Neuron (in vitro differentiated cells): Measurements from ENCODE around the gene MRPL36.

Source experiments
- H2AFZ ChIP-seq: one replicate; pipeline ENCODE4 v1.6.1; 2013; ENCODE audit warnings: low read depth, mild to moderate bottlenecking, inconsistent platforms, low read length, moderate library complexity
- H3K27me3 ChIP-seq: one replicate; pipeline ENCODE4 v1.6.1; 2013; ENCODE audit warnings: low read length; ENCODE audit not compliant: insufficient read depth
- H3K36me3 ChIP-seq: one replicate; pipeline ENCODE4 v1.6.1; 2013; ENCODE audit warnings: low read length; ENCODE audit not compliant: insufficient read depth
- H3K4me1 ChIP-seq: one replicate; pipeline ENCODE4 v1.6.1; 2013; ENCODE audit warnings: low read length; ENCODE audit not compliant: insufficient read depth
- H3K4me3 ChIP-seq: 2 replicates; pipeline ENCODE4 v1.5.1; 2013; ENCODE audit warnings: mild to moderate bottlenecking, low read length, moderate library complexity
- H3K9me3 ChIP-seq: one replicate; pipeline ENCODE4 v1.6.1; 2013; ENCODE audit warnings: low read length

The MRPL36 gene

DNA sequence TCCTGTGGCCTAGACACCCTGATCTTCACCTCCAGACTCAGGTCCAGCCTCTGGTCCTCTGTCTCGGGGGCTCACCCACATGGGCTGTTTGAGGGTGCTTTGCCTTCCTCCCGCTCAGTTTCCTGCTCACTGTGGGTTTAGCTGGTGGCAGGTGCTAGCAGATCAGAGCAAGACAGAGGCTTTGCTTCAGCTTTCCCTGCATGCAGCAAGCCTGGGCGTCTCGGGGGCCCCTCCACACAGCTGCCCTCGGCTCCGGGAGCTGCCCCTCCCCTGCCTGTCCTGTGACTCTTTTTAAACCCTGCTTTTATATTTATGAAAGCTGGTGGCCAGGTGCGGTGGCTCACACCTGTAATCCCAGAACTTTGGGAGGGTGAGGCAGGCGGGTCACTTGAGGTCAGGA lies 14.6 kb downstream of the MRPL36 start:
- H2AFZ ChIP-seq, result no peak overlapping the region
- no peaks in the 10 kb centered on the region for H3K27me3 ChIP-seq
- no peaks in the 10 kb centered on the region for H3K9me3 ChIP-seq
- H3K4me3 ChIP-seq, result no peak overlapping the region
- H3K4me1 ChIP-seq, result peaks cover 10% of the 10 kb centered on the region
- H3K36me3 ChIP-seq, result no peaks in the 10 kb centered on the region

- no peak overlapping the region for H2AFZ ChIP-seq
- H3K9me3 ChIP-seq, result no peaks in the 10 kb centered on the region
- H3K4me3 ChIP-seq, result no peak overlapping the region
- H3K4me1 ChIP-seq, result peaks cover 4% of the 10 kb centered on the region
- no peaks in the 10 kb centered on the region for H3K36me3 ChIP-seq
- no peaks in the 10 kb centered on the region for H3K27me3 ChIP-seq
Measured at GRCh38 chr5:1784197-1785050, 15.2 kb downstream of the MRPL36 start.

DNA sequence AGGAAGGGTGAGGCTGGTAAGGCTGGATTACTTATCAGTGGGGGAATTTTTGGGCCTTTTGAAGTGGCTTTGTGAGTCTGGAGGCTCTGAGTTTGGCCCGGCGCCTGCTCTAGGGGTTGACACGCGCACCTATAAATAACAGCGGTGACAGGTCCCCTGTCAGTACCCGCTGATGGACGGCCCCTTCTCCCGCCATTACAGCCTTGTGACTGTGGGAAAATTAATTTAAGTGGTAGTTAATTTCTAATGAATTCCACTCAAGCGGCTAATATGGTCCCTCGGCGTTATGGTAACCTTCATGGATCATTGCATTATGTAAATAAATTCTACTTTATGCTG lies 16.5 kb downstream of the MRPL36 start:
- Histone ChIP-seq H3K4me3 (no peak overlapping the region), H3K36me3 (no peaks in the 10 kb centered on the region), H2AFZ (no peak overlapping the region), H3K27me3 (no peaks in the 10 kb centered on the region), H3K4me1 (no peaks in the 10 kb centered on the region), H3K9me3 (no peaks in the 10 kb centered on the region)

DNA sequence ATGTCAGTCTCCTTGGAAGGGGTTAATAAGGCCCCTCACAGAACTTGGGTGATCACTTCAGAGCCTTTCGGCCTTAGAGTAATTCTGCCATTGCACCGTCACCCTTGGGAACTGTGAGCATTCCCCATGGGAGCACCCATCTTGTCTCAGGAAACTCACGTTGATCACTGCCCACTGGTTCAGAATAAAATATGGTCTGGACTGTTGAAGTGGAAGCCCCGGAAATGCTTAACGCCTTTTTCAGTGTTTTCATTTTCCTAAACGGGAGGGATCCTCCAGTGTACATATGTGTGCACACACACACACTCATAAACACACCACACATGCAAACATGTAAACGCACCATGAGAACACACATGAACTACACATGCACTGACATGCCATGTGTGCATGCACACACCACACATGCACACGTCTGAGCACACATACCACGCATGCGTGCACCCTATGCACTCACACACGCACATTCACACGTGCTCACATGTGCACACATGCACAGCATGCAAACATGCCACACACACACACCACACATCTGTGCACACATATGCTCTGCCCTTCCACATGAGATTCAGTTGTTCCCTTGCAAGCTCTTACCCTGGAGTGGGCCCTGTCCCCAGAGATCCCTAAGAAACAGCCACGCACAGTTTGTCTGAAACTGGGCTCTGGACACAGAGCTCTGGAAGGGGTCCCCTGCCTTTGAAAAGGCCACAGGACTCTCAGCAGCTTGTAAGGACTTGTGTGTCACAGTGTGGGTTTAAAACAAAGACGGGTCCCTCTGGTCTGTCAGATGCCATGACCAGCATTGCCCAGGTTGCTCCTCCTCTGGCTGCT lies 17.0 kb downstream of the MRPL36 start:
- Histone ChIP-seq H3K36me3 (no peaks in the 10 kb centered on the region), H3K4me1 (no peaks in the 10 kb centered on the region), H3K27me3 (no peaks in the 10 kb centered on the region), H3K9me3 (no peaks in the 10 kb centered on the region), H3K4me3 (no peak overlapping the region), H2AFZ (no peak overlapping the region)

- Histone ChIP-seq H3K4me1 (no peaks in the 10 kb centered on the region), H3K36me3 (no peaks in the 10 kb centered on the region), H3K27me3 (no peaks in the 10 kb centered on the region)
Measured at GRCh38 chr5:1781726-1782384, 17.8 kb downstream of the MRPL36 start.

DNA sequence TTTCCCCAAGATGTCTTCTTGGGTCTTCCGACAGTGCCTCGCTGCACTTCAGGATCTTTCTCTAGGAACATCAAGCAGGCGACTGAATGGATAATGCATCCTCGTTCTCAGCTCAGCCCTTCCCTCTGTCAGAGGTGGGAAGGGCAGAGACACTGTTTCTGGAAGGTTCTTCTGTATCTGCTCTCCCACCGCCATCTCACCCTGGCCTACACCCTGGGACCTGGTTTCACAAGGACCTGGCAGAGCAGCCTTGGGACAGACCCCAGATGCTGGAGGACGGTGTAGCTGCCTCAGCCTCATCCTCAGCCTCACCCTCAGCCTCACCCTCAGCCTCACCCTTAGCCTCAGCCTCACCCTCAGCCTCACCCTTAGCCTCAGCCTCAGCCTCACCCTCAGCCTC lies 18.5 kb downstream of the MRPL36 start:
- H3K9me3 ChIP-seq, result no peaks in the 10 kb centered on the region
- H3K4me3 ChIP-seq, result no peak overlapping the region
- no peaks in the 10 kb centered on the region for H3K4me1 ChIP-seq
- no peaks in the 10 kb centered on the region for H3K27me3 ChIP-seq
- H3K36me3 ChIP-seq, result no peaks in the 10 kb centered on the region
- no peak overlapping the region for H2AFZ ChIP-seq

More at GRCh38 chr5:1781726-1782384, 17.8 kb downstream of the MRPL36 start:
- no peak overlapping the region for H2AFZ ChIP-seq
- H3K4me3 ChIP-seq, result no peak overlapping the region
- no peaks in the 10 kb centered on the region for H3K9me3 ChIP-seq

- H2AFZ ChIP-seq, result no peak overlapping the region
- no peak overlapping the region for H3K4me3 ChIP-seq
- H3K4me1 ChIP-seq, result no peaks in the 10 kb centered on the region
- no peaks in the 10 kb centered on the region for H3K27me3 ChIP-seq
- no peaks in the 10 kb centered on the region for H3K9me3 ChIP-seq
- H3K36me3 ChIP-seq, result no peaks in the 10 kb centered on the region
Measured at GRCh38 chr5:1780614-1780930, 19.1 kb downstream of the MRPL36 start.

- no peaks in the 10 kb centered on the region for H3K9me3 ChIP-seq
- no peaks in the 10 kb centered on the region for H3K36me3 ChIP-seq
- no peaks in the 10 kb centered on the region for H3K27me3 ChIP-seq
- no peak overlapping the region for H2AFZ ChIP-seq
- H3K4me3 ChIP-seq, result no peak overlapping the region
- H3K4me1 ChIP-seq, result no peaks in the 10 kb centered on the region
Measured at GRCh38 chr5:1779782-1780613, 19.6 kb downstream of the MRPL36 start.

DNA sequence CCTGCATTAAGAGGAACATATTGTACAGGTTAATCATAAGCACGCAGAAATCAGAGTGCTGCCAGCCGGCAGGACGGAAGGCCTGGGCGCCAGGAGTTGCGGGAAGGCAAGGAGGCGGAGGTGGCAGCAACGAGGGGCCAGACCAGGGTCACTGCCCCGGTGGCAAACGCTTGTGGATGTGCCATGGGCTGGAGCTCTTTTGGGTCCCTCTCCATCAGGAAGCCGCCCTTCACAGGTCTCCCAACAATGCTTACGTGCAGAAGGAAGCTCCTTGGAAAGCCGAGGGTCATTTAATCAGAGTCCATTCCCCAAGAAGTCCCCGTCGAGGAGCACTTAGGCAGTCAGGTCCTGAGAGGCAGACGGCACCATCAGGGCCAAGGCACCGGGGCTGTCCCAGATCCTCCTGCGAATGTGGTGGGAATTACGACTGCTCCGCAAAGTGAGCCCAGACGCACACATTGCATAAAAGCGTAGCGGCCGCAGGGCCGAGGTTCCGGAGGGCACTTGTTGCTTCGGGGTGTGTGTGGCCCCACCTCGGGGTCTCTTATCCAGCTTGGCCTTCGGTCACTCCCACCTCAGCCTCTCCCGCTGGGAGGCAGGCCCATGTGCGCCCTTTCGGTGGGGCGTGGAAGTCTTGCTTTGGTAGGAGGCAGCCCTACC lies 20.5 kb downstream of the MRPL36 start:
- H3K36me3 ChIP-seq, result no peaks in the 10 kb centered on the region
- H3K4me1 ChIP-seq, result no peaks in the 10 kb centered on the region
- no peak overlapping the region for H3K4me3 ChIP-seq
- H3K9me3 ChIP-seq, result no peaks in the 10 kb centered on the region
- H3K27me3 ChIP-seq, result no peaks in the 10 kb centered on the region
- H2AFZ ChIP-seq, result no peak overlapping the region

GRCh38 chr5:1778138-1779020 lies 21.3 kb downstream of the MRPL36 start:
- no peak overlapping the region for H3K4me3 ChIP-seq
- no peak overlapping the region for H2AFZ ChIP-seq
- H3K36me3 ChIP-seq, result no peaks in the 10 kb centered on the region
- no peaks in the 10 kb centered on the region for H3K9me3 ChIP-seq
- no peaks in the 10 kb centered on the region for H3K27me3 ChIP-seq
- no peaks in the 10 kb centered on the region for H3K4me1 ChIP-seq

DNA sequence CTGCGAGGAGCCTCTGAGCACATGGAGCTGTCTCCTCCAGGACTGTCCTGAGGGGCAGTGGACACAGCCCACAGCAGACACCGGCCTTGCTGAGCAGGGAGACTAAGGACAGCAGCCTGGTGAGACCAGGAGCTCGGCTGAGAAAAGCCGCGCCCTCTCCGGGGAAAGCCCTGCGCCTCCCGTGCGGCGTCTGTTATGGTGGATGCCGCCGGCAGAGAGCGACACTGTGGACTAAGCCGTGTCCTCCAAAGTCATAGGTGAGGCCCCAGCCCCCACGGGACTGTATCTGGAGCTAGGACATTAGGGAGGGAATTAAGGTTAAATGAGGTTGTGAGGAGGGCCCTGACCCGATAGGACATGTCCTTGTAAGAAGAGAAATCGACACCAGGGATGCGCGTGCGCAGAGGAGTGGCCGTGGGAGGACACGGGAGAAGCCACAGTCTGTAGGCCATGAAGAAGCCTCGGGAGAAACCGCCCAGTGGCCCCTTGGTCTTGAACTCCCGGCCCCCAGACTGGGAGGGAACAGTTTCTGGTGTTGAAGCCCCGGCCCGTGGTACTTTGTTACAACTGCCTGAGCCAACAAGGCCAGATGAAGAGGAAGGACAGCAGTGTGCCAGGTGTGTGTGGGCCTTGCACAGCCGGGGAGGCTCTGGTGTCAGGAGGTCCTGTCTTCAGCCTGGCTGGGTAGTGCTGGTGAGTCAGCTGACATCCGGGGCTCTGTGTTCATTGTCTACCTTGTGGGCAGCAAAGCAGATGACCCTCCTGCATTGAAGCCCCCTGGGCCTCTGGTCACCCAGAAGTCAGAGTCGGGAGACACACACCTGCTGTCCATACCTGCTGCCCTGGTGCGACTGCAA lies 22.1 kb downstream of the MRPL36 start:
- H3K4me3 ChIP-seq, result no peak overlapping the region
- H3K4me1 ChIP-seq, result no peaks in the 10 kb centered on the region
- no peaks in the 10 kb centered on the region for H3K9me3 ChIP-seq
- no peak overlapping the region for H2AFZ ChIP-seq
- no peaks in the 10 kb centered on the region for H3K27me3 ChIP-seq
- no peaks in the 10 kb centered on the region for H3K36me3 ChIP-seq
